ENCODE results near the gene SFXN3.

The SFXN3 gene

GRCh38 chr10:101072923-101073322 is 41.9 kb downstream of the SFXN3 start:
- no peak for DNase-seq (ENCODE audit: low read depth in 1 of 2, low spot score in 1 of 2)

GRCh38 chr10:101073631-101074030 is 42.6 kb downstream of the SFXN3 start:
- no peak for DNase-seq (ENCODE audit: low read depth in 1 of 2, low spot score in 1 of 2)

GRCh38 chr10:101075775-101076174 is 44.7 kb downstream of the SFXN3 start:
- no peak for DNase-seq (ENCODE audit: low read depth in 1 of 2, low spot score in 1 of 2)

- DNase-seq (ENCODE audit: low read depth in 1 of 2, low spot score in 1 of 2): no peak
Observed at GRCh38 chr10:101076630-101077029, 45.6 kb downstream of the SFXN3 start.

GRCh38 chr10:101079874-101080273 is 48.8 kb downstream of the SFXN3 start:
- DNase-seq (ENCODE audit: low read depth in 1 of 2, low spot score in 1 of 2): no peak

- DNase-seq (ENCODE audit: low read depth in 1 of 2, low spot score in 1 of 2): no peak
Observed at GRCh38 chr10:101080933-101081931, 50.2 kb downstream of the SFXN3 start.

- DNase-seq (ENCODE audit: low read depth in 1 of 2, low spot score in 1 of 2): no peak
Observed at GRCh38 chr10:101085846-101086245, 54.8 kb downstream of the SFXN3 start.

- no peak for DNase-seq (ENCODE audit: low read depth in 1 of 2, low spot score in 1 of 2)
Observed at GRCh38 chr10:101087376-101087775, 56.3 kb downstream of the SFXN3 start.

GRCh38 chr10:101087965-101088364 is 56.9 kb downstream of the SFXN3 start:
- DNase-seq (ENCODE audit: low read depth in 1 of 2, low spot score in 1 of 2): no peak

GRCh38 chr10:101089520-101090299 is 58.7 kb downstream of the SFXN3 start:
- no peak for DNase-seq (ENCODE audit: low read depth in 1 of 2, low spot score in 1 of 2)

GRCh38 chr10:101090597-101090996 is 59.6 kb downstream of the SFXN3 start:
- no peak for DNase-seq (ENCODE audit: low read depth in 1 of 2, low spot score in 1 of 2)

All from activated T-helper 1 cell treated with anti-CD3 and anti-CD28 coated beads, Interleukin-2, amount 50 U/mL, for 16 hours (primary cell).